ENCODE measurements around the gene CLMP.

CLMP gene

GRCh38 chr11:123203471-123203870 is 8.4 kb upstream of the CLMP start:
- Histone ChIP-seq H3K4me2 (ENCODE audit: low read length) (no peak overlapping the region), H2AFZ (ENCODE audit: low read length) (no peak overlapping the region), H3K36me3 (ENCODE audit: insufficient read depth, low read length) (no peaks in the 10 kb centered on the region), H3K79me2 (ENCODE audit: insufficient read depth, low read length) (no peaks in the 10 kb centered on the region), H3K9ac (ENCODE audit: low read length) (no peak overlapping the region), H3K9me3 (ENCODE audit: low read length) (no peaks in the 10 kb centered on the region), H3K27ac (ENCODE audit: low read depth, low read length, poor library complexity, severe bottlenecking) (no peak overlapping the region), H3K4me3 (ENCODE audit: low read depth, low read length, poor library complexity, severe bottlenecking) (no peak overlapping the region), H3K27me3 (ENCODE audit: insufficient read depth, low read length) (no peaks in the 10 kb centered on the region), H3K9me2 (ENCODE audit: low read depth, low read length) (no peaks in the 10 kb centered on the region), H3F3A (ENCODE audit: insufficient read depth, low read length) (no peaks in the 10 kb centered on the region), H4K20me1 (ENCODE audit: insufficient read depth, low read length) (no peaks in the 10 kb centered on the region), H3K4me1 (ENCODE audit: insufficient read depth, low read length, severe bottlenecking) (no peaks in the 10 kb centered on the region)
- TF ChIP-seq EZH2 (IDR thresholded peaks at IDR 0.05; ENCODE audit: borderline replicate concordance, low read length) (no peak), CTCF (IDR thresholded peaks at IDR 0.05; ENCODE audit: low read length) (no peak)

GRCh38 chr11:123202155-123203151 is 7.4 kb upstream of the CLMP start:
- Histone ChIP-seq H3K27ac (ENCODE audit: low read depth, low read length, poor library complexity, severe bottlenecking) (no peak overlapping the region), H3K4me3 (ENCODE audit: low read depth, low read length, poor library complexity, severe bottlenecking) (no peak overlapping the region), H4K20me1 (ENCODE audit: insufficient read depth, low read length) (no peaks in the 10 kb centered on the region), H3K9me2 (ENCODE audit: low read depth, low read length) (no peaks in the 10 kb centered on the region), H3K79me2 (ENCODE audit: insufficient read depth, low read length) (no peaks in the 10 kb centered on the region), H3K4me1 (ENCODE audit: insufficient read depth, low read length, severe bottlenecking) (no peaks in the 10 kb centered on the region), H3K9me3 (ENCODE audit: low read length) (no peaks in the 10 kb centered on the region), H2AFZ (ENCODE audit: low read length) (no peak overlapping the region), H3F3A (ENCODE audit: insufficient read depth, low read length) (no peaks in the 10 kb centered on the region), H3K4me2 (ENCODE audit: low read length) (no peak overlapping the region), H3K27me3 (ENCODE audit: insufficient read depth, low read length) (no peaks in the 10 kb centered on the region), H3K9ac (ENCODE audit: low read length) (no peak overlapping the region), H3K36me3 (ENCODE audit: insufficient read depth, low read length) (no peaks in the 10 kb centered on the region)
- TF ChIP-seq CTCF (IDR thresholded peaks at IDR 0.05; ENCODE audit: low read length): no peak
- no peak for TF ChIP-seq EZH2 (IDR thresholded peaks at IDR 0.05; ENCODE audit: borderline replicate concordance, low read length)

- no peak overlapping the region for H2AFZ ChIP-seq (ENCODE audit: low read length)
- no peak overlapping the region for H3K4me2 ChIP-seq (ENCODE audit: low read length)
- H3K4me3 ChIP-seq (ENCODE audit: low read depth, low read length, poor library complexity, severe bottlenecking): no peak overlapping the region
- no peaks in the 10 kb centered on the region for H3K79me2 ChIP-seq (ENCODE audit: insufficient read depth, low read length)
- no peaks in the 10 kb centered on the region for H3K27me3 ChIP-seq (ENCODE audit: insufficient read depth, low read length)
- H3K36me3 ChIP-seq (ENCODE audit: insufficient read depth, low read length): no peaks in the 10 kb centered on the region
- H3F3A ChIP-seq (ENCODE audit: insufficient read depth, low read length): no peaks in the 10 kb centered on the region
- no peaks in the 10 kb centered on the region for H4K20me1 ChIP-seq (ENCODE audit: insufficient read depth, low read length)
- no peaks in the 10 kb centered on the region for H3K9me3 ChIP-seq (ENCODE audit: low read length)
- H3K4me1 ChIP-seq (ENCODE audit: insufficient read depth, low read length, severe bottlenecking): no peaks in the 10 kb centered on the region
- H3K27ac ChIP-seq (ENCODE audit: low read depth, low read length, poor library complexity, severe bottlenecking): no peak overlapping the region
- H3K9me2 ChIP-seq (ENCODE audit: low read depth, low read length): no peaks in the 10 kb centered on the region
- no peak overlapping the region for H3K9ac ChIP-seq (ENCODE audit: low read length)
- no peak for TF ChIP-seq EZH2 (IDR thresholded peaks at IDR 0.05; ENCODE audit: borderline replicate concordance, low read length)
- no peak for TF ChIP-seq CTCF (IDR thresholded peaks at IDR 0.05; ENCODE audit: low read length)
Observed at GRCh38 chr11:123200264-123200663, 5.2 kb upstream of the CLMP start.
